Motor neuron (in vitro differentiated cells): ENCODE results near the gene HEBP1. TPM values are rescaled to one million over a fixed set of nuclear protein-coding genes. Genes with fewer than 3 reads are reported as not detected.

Experiments used
- ATAC-seq, 8 experiments: fragments of 200-7000 bp; cut with Tn5 transposase; replicated peaks in 6 of 8; 2 replicates each; pipeline ENCODE4 v1.8.0; 2021; ENCODE audit warnings: mild to moderate bottlenecking in 8 of 8, moderate library complexity in 8 of 8
- H3K27ac ChIP-seq, 2 donors: fragments of 250-450 bp; sonication (Bioruptor Pico); 2 replicates each; pipeline ENCODE4 v1.9.0; 2021; ENCODE audit warnings: antibody characterized with exemption in 2 of 2, mild to moderate bottlenecking in 2 of 2, moderate library complexity in 1 of 2
- H3K4me1 ChIP-seq, 2 donors: fragments of 250-450 bp; sonication (Bioruptor Pico); replicated peaks in 1 of 2; 2 replicates each; pipeline ENCODE4 v1.6.1; 2021; ENCODE audit warnings: antibody characterized with exemption in 2 of 2, mild to moderate bottlenecking in 2 of 2, moderate library complexity in 1 of 2
- H3K4me3 ChIP-seq, 5 donors: fragments of 250-450 bp; sonication (Bioruptor Pico); 2 replicates each; pipeline ENCODE4 v1.9.0; 2021; ENCODE audit warnings: antibody characterized with exemption in 5 of 5, mild to moderate bottlenecking in 5 of 5, moderate library complexity in 4 of 5
- WGBS, 10 experiments: fragments of 450-650 bp; shearing (Covaris generic); methylation state at CpG; one replicate each; pipeline ENCODE4 v1.0.0; 2022; 5-methylcytosine and 5-hydroxymethylcytosine counted together
- in situ Hi-C, 9 experiments: fragments of 400-800 bp; cut with MboI; loops; one replicate each; pipeline ENCODE4 v1.15.0; 2021; ENCODE audit warnings: low sequenced_read_pairs in 9 of 9, low pct_unique_long_range_greater_than_20kb in 2 of 9; ENCODE audit not compliant: unreplicated experiment in 9 of 9
- total RNA-seq, 8 experiments: library from RNA; unstranded; fragments of 300-600 nt; gene quantifications; 2 replicates each; pipeline versions ENCODE4 v1.2.3 to v1.2.4, GENCODE V29; 2022

The HEBP1 gene
- total RNA-seq, 8 experiments from 2014 or later = 6.8 to 25.3 (median 17.1) TPM

DNA sequence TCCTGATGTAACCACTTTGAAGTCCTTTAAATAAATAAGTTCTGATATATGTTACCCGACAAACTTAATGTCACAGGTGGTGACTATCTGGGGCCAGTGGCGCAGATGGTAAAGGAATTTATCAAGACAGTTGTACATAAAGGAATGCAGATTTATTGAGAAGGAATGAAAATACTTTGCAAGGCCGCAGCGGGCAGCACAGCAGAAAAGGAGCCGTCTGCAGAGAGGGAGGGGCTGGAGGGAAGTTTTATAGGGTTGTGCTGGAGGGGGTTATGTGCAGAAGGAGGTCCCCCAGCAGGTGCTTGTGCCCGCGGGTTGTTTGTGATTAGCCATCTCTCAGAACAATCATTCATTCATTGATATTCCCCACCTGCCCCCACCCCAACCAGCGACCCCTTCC, 65.5 kb downstream of the HEBP1 start:
- peaks cover 7 to 16% of the 10 kb centered on the region in 2 donors for H3K4me1 ChIP-seq
- ATAC-seq = peak in 4 of 8 experiments; percentile 15 to 58 (median 23)
- WGBS, 10 experiments = 0 to 100% (median 64%) methylated on average over 2 to 7 of the region's 8 CpGs; no CpG with 5 or more reads in 3 of the 10 experiments
- no peak overlapping the region for H3K27ac ChIP-seq
- H3K4me3 ChIP-seq = no peak overlapping the region
- in situ Hi-C loops = no loop called here

- WGBS, 10 experiments = 43 to 100% (median 86%) methylated on average over 1 to 4 of the region's 4 CpGs; no CpG with 5 or more reads in 1 of the 10 experiments
- H3K27ac ChIP-seq = no peak overlapping the region
- peak in 6 of 8 experiments; percentile 39 to 85 (median 52) for ATAC-seq
- in situ Hi-C loops = no loop called here
- peaks cover 7 to 16% of the 10 kb centered on the region in 2 donors for H3K4me1 ChIP-seq
- no peak overlapping the region for H3K4me3 ChIP-seq
Measured at GRCh38 chr12:12933742-12934141, 66.3 kb downstream of the HEBP1 start.

GRCh38 chr12:12930633-12931219, 69.3 kb downstream of the HEBP1 start:
- WGBS, 10 experiments = 17 to 100% (median 73%) methylated on average over 1 to 2 of the region's 2 CpGs; no CpG with 5 or more reads in 2 of the 10 experiments
- no peak for ATAC-seq

GRCh38 chr12:12929696-12930095, 70.4 kb downstream of the HEBP1 start:
- WGBS, 10 experiments = 67 to 100% (median 93%) methylated on average over 1 to 6 of the region's 6 CpGs; no CpG with 5 or more reads in 4 of the 10 experiments
- in situ Hi-C loops = no loop called here
- no peak for ATAC-seq
- H3K27ac ChIP-seq = no peak overlapping the region
- no peak overlapping the region for H3K4me3 ChIP-seq
- peaks cover 16 to 18% of the 10 kb centered on the region in 2 donors for H3K4me1 ChIP-seq

More at GRCh38 chr12:12930633-12931219, 69.3 kb downstream of the HEBP1 start:
- H3K4me1 ChIP-seq = peaks cover 15 to 18% of the 10 kb centered on the region in 2 donors
- no peak overlapping the region for H3K27ac ChIP-seq
- in situ Hi-C loops = no loop called here
- H3K4me3 ChIP-seq = no peak overlapping the region

DNA sequence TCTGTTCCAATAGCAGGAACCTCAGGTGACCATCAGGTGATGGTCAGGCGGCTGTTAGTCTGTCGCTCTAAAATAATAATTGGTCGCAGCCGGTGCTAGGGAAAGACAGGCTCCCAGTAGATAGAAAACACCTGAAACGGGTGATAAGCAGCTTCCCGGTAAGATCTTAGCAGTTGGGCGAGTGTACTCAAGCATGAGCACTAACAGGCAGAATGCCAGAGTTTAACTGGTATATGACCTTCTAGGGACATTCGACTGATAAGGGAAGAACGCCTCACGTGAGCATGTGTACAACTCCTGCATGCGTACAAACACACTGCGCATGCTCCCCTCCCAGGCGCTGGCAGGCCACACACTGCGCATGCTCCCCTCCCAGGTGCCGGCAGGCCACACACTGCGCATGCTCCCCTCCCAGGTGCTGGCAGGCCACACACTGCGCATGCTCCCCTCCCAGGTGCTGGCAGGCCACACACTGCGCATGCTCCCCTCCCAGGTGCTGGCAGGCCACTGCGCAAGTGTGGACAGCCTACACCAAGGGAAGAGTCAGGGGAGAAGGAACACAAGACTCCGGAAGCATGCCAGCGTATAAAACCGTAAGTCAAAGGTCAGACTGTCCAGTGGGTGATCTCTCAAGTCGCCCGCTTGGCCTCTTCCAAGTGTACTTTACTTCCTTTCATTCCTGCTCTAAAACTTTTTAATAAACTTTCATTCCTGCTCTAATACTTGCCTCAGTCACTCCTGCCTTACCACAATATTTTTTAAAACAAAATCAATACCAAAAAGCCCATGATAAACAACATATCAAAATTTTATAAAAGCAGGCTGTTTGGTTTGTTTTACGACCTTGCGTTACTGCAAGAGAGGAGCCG, 72.6 kb downstream of the HEBP1 start:
- 52 to 100% (median 91%) methylated on average over 2 to 10 of the region's 27 CpGs; no CpG with 5 or more reads in 1 of the 10 experiments for WGBS, 10 experiments
- peaks cover 5 to 14% of the 10 kb centered on the region in 2 donors for H3K4me1 ChIP-seq
- H3K27ac ChIP-seq = no peak overlapping the region
- peak in 1 of 8 experiments; percentile 79 for ATAC-seq
- in situ Hi-C loops = no loop called here
- no peak overlapping the region for H3K4me3 ChIP-seq

DNA sequence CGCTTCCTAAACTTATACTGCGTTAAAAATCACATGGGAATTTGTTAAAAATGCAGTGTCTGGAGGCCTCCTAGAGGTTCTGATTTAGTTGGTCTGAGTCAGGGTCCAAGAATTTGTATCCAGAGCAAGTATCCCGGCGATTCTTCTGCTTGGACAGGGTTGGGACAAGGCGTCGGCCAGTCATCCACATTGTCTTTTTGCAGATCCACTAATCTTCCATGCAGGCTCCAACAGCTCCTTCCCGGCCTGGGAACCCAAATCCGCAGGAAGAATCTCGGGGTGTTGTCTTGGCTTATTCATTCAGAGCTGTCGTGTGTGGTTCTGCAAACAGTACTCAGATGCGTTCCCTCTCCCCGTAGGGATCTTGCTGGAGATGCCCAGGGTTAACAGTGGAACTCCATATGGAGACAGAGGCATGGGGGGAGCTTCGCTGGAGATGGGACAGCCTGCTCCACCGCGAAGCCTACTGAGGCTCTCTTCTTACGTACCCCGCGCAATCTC, 73.4 kb downstream of the HEBP1 start:
- no peak overlapping the region for H3K4me3 ChIP-seq
- WGBS, 10 experiments = 60 to 100% (median 93%) methylated on average over 1 to 12 of the region's 18 CpGs; no CpG with 5 or more reads in 2 of the 10 experiments
- no peak overlapping the region for H3K27ac ChIP-seq
- ATAC-seq = peak in 1 of 8 experiments; percentile 20
- in situ Hi-C loops = no loop called here
- peaks cover 5 to 20% of the 10 kb centered on the region in 2 donors for H3K4me1 ChIP-seq

DNA sequence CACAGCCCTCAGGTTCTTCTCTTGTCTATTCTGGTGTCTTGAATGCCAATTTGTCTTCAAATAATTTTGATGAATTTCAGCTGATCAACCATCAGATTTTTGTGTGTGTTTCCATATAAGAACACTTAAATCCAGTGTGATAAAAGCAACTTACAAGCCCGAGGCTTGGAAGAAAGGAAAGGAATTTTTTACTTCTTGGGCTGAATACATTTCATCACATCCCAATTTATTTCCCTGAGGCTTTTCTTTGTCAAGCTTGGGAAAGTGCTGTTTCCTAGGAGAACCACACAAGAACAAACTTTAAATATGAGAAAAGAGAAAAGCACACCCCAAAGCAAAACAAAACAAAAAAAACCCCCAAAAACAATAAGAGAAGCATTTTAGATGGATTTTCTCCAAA, 74.7 kb downstream of the HEBP1 start:
- ATAC-seq = peak in 2 of 8 experiments; percentile 36 to 55
- H3K27ac ChIP-seq = peak overlapping the region in 1 of 2 donors; percentile 55
- no peak overlapping the region for H3K4me3 ChIP-seq
- H3K4me1 ChIP-seq = peaks cover 5 to 24% of the 10 kb centered on the region in 2 donors
- 0 to 42% (median 4%) methylated on average over 1 of the region's 1 CpG; no CpG with 5 or more reads in 2 of the 10 experiments for WGBS, 10 experiments
- in situ Hi-C loops = no loop called here

Other genes with a start within 250 kb of the HEBP1 start
- 10 to 100 TPM in 3 of 8 experiments, 1 to 10 TPM in 5; 2.0 to 29.5 (median 4.2) TPM for gene APOLD1, start 214.6 kb downstream of the HEBP1 start, total RNA-seq
- gene DDX47, start 186.9 kb downstream of the HEBP1 start, total RNA-seq = 10 to 100 TPM; 47.8 to 77.1 (median 61.5) TPM
- 10 to 100 TPM in 3 of 8 experiments, 1 to 10 TPM in 3, under 1 TPM in 2; 0.21 to 72.8 (median 3.4) TPM for gene GPRC5A, start 108.7 kb downstream of the HEBP1 start, total RNA-seq
- 1 to 10 TPM in 2 of 8 experiments, under 1 TPM in 3, not detected in 3; 0.66 to 4.7 (median 0.88) TPM for gene GPRC5D, start 48.1 kb downstream of the HEBP1 start, total RNA-seq
- gene FAM234B, start 44.1 kb upstream of the HEBP1 start, total RNA-seq = 10 to 100 TPM in 5 of 8 experiments, 1 to 10 TPM in 3; 3.8 to 29.0 (median 23.4) TPM
- under 1 TPM in 7 of 8 experiments, not detected in 1; 0.29 to 0.79 (median 0.46) TPM for gene GSG1, start 103.4 kb upstream of the HEBP1 start, total RNA-seq
- 100 to 1,000 TPM in 2 of 8 experiments, 10 to 100 TPM in 2, 1 to 10 TPM in 3, under 1 TPM in 1; 0.23 to 195 (median 17.5) TPM for gene EMP1, start 196.5 kb upstream of the HEBP1 start, total RNA-seq